ENCODE measurements around the gene ERICH2. TPM values are rescaled to one million over a fixed set of nuclear protein-coding genes. Genes with fewer than 3 reads are reported as not detected.

Gene ERICH2
- total and polyA plus RNA-seq, 2 of the 13 experiments (the other 11 are each of a cell fraction or from before 2014, with no cell fraction given): not detected

DNA sequence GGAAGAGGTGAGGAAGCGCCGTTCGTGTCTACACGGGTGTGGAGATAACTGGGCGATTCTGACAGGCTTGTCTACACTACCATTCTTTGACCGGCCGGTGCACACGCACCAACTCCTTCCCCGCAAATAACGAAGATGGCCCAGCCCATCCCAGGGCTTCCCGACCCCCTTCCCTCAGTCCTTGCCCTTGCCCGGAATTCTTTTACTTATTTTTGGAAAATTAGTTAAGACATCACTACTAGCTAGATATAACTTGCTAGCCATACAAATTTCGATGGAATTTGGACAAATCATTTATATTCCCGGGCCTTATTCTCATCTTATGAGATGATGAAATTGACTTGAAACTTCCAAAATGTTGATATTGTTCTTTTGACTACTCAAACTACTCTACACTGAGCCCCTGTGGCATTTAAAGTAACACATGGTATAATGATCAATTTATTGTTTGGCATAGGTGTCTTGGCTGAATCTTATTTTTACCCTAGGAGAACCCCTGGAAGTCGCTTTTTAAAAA lies 1.3 kb downstream of the ERICH2 start (continued):
- TF ChIP-seq, protein P1, sequence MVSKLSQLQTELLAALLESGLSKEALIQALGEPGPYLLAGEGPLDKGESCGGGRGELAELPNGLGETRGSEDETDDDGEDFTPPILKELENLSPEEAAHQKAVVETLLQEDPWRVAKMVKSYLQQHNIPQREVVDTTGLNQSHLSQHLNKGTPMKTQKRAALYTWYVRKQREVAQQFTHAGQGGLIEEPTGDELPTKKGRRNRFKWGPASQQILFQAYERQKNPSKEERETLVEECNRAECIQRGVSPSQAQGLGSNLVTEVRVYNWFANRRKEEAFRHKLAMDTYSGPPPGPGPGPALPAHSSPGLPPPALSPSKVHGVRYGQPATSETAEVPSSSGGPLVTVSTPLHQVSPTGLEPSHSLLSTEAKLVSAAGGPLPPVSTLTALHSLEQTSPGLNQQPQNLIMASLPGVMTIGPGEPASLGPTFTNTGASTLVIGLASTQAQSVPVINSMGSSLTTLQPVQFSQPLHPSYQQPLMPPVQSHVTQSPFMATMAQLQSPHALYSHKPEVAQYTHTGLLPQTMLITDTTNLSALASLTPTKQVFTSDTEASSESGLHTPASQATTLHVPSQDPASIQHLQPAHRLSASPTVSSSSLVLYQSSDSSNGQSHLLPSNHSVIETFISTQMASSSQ (IDR thresholded peaks at IDR 0.05; ENCODE audit: low read depth): no peak
- TF ChIP-seq, protein P1 (CRISPR knock-in tag; IDR thresholded peaks at IDR 0.05; ENCODE audit: borderline replicate concordance): no peak
- TF ChIP-seq ZNF788 (CRISPR knock-in tag; IDR thresholded peaks at IDR 0.05; ENCODE audit: borderline replicate concordance) (no peak), ZNF674 (CRISPR knock-in tag; IDR thresholded peaks at IDR 0.05; ENCODE audit: low read depth) (no peak), ZNF724P (CRISPR knock-in tag; IDR thresholded peaks at IDR 0.05; ENCODE audit: borderline replicate concordance) (no peak), SNAPC4 (CRISPR knock-in tag; IDR thresholded peaks at IDR 0.05) (no peak), ZNF512B (CRISPR knock-in tag; IDR thresholded peaks at IDR 0.05; ENCODE audit: borderline replicate concordance) (no peak), ZNF713 (CRISPR knock-in tag; IDR thresholded peaks at IDR 0.05) (no peak), FOSL1 (CRISPR knock-in tag; IDR thresholded peaks at IDR 0.05; ENCODE audit: borderline replicate concordance) (no peak), TBL1XR1 (IDR thresholded peaks at IDR 0.05; ENCODE audit: borderline replicate concordance, low read length, partially characterized antibody) (no peak), MAFG (CRISPR knock-in tag; IDR thresholded peaks at IDR 0.05) (no peak)
- TF ChIP-seq, protein P2, sequence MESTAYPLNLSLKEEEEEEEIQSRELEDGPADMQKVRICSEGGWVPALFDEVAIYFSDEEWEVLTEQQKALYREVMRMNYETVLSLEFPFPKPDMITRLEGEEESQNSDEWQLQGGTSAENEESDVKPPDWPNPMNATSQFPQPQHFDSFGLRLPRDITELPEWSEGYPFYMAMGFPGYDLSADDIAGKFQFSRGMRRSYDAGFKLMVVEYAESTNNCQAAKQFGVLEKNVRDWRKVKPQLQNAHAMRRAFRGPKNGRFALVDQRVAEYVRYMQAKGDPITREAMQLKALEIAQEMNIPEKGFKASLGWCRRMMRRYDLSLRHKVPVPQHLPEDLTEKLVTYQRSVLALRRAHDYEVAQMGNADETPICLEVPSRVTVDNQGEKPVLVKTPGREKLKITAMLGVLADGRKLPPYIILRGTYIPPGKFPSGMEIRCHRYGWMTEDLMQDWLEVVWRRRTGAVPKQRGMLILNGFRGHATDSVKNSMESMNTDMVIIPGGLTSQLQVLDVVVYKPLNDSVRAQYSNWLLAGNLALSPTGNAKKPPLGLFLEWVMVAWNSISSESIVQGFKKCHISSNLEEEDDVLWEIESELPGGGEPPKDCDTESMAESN (CRISPR knock-in tag; conservative IDR thresholded peaks at IDR 0.05): no peak
- TF ChIP-seq, protein P3, sequence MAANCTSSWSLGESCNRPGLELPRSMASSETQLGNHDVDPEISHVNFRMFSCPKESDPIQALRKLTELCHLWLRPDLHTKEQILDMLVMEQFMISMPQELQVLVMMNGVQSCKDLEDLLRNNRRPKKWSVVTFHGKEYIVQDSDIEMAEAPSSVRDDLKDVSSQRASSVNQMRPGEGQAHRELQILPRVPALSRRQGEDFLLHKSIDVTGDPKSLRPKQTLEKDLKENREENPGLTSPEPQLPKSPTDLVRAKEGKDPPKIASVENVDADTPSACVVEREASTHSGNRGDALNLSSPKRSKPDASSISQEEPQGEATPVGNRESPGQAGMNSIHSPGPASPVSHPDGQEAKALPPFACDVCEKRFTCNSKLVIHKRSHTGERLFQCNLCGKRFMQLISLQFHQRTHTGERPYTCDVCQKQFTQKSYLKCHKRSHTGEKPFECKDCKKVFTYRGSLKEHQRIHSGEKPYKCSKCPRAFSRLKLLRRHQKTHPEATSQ (CRISPR knock-in tag; IDR thresholded peaks at IDR 0.05; ENCODE audit: borderline replicate concordance): no peak
